HG03135 (cell line): Measurements from ENCODE around the gene RGS6.

ENCODE experiments used
- ATAC-seq: cut with Tn5 transposase; IDR thresholded peaks from one replicate; pipeline ENCODE4 v1.9.1; 2021; ENCODE audit warnings: mild to moderate bottlenecking, moderate library complexity; ENCODE audit not compliant: unreplicated experiment

The RGS6 gene

DNA sequence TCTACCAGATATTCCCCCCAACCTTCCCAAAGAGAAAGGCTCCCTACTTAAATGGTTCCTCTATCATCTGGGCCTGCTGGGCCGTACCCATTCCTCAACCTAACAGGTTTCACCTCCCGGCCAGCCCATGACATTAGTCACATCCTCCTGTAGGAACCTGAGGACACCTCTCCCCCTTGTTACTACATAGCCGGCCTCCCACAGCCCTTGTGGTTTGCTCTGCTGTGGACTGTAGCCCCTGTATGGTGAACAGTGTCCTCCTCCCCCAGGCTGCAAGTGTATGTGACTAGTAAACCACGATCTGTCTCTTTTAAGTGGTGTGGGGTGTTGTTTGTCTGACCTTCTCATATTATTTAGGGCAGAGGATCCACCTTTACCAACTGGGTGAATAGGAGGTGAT is 371.7 kb downstream of the RGS6 start:
- no peak for ATAC-seq

DNA sequence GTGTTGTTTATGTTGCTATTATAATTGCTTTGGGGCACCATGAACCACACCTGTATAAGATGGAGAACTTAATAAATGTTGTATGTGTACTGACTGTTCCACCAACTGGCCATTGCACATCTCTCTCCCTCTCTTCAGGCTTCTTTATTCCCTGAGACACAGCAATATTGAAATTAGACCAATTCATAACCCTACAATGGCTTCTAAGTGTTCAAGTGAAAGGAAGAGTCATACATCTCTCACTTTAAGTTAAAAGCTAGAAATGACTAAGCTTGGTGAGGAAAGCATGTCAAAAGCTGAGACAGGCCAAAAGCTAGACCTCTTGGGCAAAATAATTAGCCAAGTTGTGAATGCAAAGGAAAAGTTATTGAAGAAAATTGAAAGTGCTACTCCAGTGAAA is 373.3 kb downstream of the RGS6 start:
- ATAC-seq, result no peak

DNA sequence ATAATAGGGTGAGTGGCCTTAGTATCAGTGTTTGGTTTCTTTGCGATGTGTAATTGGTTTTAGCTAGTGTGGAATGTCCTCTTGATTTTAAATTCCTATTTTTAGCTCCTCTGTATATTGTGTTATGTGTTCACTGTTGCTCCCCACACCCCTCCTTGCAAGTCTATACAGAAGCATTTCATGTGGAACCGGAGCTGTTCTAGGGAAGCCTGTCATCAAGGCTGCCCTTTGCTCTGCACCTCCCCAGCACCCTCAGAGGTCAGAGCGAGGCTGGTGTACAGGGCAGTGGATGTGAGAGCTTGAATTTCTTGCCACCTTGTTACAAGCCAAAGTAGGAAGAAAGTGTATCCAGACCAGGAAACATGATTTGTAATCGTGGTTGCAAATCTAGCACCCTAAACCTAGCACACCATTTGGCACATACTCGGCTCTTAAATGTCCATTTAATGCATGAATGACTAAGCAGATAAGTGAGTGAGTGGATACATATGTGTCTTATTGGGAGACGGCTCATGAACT is 376.8 kb downstream of the RGS6 start:
- no peak for ATAC-seq

GRCh38 chr14:72311116-72311515 is 378.9 kb downstream of the RGS6 start:
- ATAC-seq, result no peak

GRCh38 chr14:72311516-72311915 is 379.3 kb downstream of the RGS6 start:
- ATAC-seq, result no peak

GRCh38 chr14:72314808-72315435 is 382.7 kb downstream of the RGS6 start:
- ATAC-seq, result no peak

- no peak for ATAC-seq
Observed at GRCh38 chr14:72315714-72316113, 383.5 kb downstream of the RGS6 start.

DNA sequence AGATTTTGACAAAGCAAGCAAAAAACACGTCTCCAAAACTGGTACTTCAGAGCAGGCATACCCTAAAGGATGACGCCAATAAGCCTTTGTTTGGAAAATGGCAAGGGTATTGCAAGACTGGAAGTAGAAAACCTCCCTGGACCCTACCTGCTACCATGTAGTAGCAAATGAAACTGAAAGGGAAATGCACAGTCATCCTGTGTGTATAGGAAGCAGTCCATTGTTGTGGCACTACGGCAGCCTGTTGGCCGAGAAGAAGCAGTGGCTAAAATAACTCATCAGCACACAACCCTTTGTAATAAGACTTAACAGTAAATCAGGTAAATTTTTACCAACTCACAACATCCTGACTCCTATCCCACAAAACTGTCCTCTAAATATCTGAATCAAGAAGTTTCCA is 386.4 kb downstream of the RGS6 start:
- ATAC-seq, result no peak

- ATAC-seq, result no peak
Observed at GRCh38 chr14:72332046-72332445, 399.8 kb downstream of the RGS6 start.

- ATAC-seq, result no peak
Observed at GRCh38 chr14:72332871-72333270, 400.6 kb downstream of the RGS6 start.

- ATAC-seq, result no peak
Observed at GRCh38 chr14:72333357-72333756, 401.1 kb downstream of the RGS6 start.

- no peak for ATAC-seq
Observed at GRCh38 chr14:72336311-72336980, 404.2 kb downstream of the RGS6 start.

- no peak for ATAC-seq
Observed at GRCh38 chr14:72341237-72341636, 409.0 kb downstream of the RGS6 start.

DNA sequence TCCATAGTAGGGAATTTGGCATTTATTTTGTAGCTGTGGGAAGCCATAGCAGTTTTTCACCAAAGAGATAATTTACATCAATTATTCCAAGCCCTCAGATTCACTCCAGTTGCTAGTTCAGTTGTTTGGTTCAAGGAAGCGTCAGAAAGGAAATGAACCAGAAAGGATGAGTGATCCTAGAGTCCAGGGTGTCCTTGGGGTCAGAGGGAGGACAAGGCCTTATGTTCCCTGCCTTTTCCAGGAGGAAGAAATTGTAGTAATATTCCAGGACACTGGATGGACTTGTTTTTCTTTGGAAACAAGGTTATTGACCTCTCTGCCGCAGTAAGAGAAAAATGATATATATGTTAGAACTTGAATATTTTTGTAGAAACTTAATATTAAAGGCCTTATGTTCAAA is 409.5 kb downstream of the RGS6 start:
- ATAC-seq, result no peak

DNA sequence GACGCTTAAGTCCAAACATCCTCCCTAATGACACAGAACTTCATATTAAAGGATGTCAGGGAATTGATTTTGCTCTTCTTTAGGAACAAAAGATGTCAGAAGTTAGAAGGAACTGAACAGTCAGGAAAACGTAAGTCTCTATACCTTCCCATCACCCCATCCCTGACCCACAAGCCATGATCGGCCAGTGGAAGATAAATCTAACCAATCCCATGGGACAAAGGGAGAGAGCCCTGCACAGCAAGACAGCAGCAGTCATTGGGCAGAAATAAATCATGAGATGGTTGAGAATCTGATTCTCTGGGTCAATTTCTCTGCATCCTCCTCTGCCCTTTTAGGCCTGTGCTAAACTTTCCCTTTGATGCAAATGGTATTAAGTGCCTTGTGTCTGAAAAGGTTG is 414.9 kb downstream of the RGS6 start:
- no peak for ATAC-seq

- ATAC-seq, result no peak
Observed at GRCh38 chr14:72350215-72350614, 418.0 kb downstream of the RGS6 start.

- no peak for ATAC-seq
Observed at GRCh38 chr14:72352012-72352411, 419.8 kb downstream of the RGS6 start.

GRCh38 chr14:72366619-72367018 is 434.4 kb downstream of the RGS6 start:
- no peak for ATAC-seq

GRCh38 chr14:72369106-72369505 is 436.9 kb downstream of the RGS6 start:
- ATAC-seq, result no peak

DNA sequence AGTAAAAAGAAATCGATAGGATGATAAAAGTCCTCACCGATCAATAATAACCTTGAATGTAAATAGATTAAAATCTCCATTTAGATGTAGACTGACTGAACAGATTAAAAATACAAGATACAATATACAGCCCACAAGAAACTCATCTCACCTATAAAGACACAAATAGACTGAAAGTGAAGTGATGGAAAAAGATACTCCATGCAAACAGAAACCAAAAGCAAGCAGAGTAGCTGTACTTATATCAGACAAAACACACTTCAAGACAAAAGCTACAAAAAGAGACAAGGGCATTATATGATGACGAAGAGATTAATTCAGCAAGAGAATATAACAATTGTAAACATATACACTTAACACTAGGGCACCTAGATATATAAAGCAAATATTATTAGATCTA is 444.8 kb downstream of the RGS6 start:
- ATAC-seq, result no peak

DNA sequence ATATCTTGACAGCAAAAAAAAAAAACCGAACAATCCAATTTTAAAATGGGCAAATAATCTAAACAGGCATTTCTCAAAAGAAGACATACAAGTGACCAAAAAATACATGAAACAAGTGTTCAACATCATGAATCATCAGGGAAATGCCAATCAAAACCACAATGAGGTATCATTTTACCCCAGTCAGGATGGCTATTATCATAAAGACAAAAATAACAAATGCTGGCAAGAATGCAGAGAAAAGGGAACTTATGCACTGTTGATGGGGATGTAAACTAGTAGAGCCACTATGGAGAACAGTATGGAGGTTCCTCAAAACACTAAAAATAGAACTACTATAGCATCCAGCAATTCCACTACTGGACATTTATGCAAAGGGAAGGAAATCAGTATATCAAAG is 448.2 kb downstream of the RGS6 start:
- ATAC-seq, result no peak

GRCh38 chr14:72383865-72384264 is 451.6 kb downstream of the RGS6 start:
- ATAC-seq, result no peak

- no peak for ATAC-seq
Observed at GRCh38 chr14:72387726-72388125, 455.5 kb downstream of the RGS6 start.
